Loucy (cell line): ENCODE results near the gene RET.

Experiments used
- H2AFZ ChIP-seq: fragments of 200-600 bp; sonication (generic); 2 replicates; pipeline ENCODE4 v1.6.0; 2016; ENCODE audit warnings: antibody characterized with exemption, mild to moderate bottlenecking, low read length, moderate library complexity
- H3F3A ChIP-seq: fragments of 200-600 bp; 2 replicates; pipeline ENCODE4 v1.6.0; 2016; ENCODE audit warnings: antibody characterized with exemption, low read depth, mild to moderate bottlenecking
- H3K27me3 ChIP-seq: fragments of 200-600 bp; sonication (generic); 2 replicates; pipeline ENCODE4 v1.6.1; 2014; ENCODE audit warnings: low read length, mild to moderate bottlenecking; ENCODE audit not compliant: insufficient read depth, poor library complexity, severe bottlenecking
- H3K36me3 ChIP-seq: fragments of 200-600 bp; sonication (generic); 2 replicates; pipeline ENCODE4 v1.6.1; 2016; ENCODE audit warnings: low read length; ENCODE audit not compliant: insufficient read depth
- H3K4me1 ChIP-seq: fragments of 200-600 bp; sonication (generic); 2 replicates; pipeline ENCODE4 v1.5.1; 2014; ENCODE audit warnings: low read length, mild to moderate bottlenecking; ENCODE audit not compliant: insufficient read depth, poor library complexity, severe bottlenecking
- H3K4me2 ChIP-seq: fragments of 200-600 bp; sonication (generic); 2 replicates; pipeline ENCODE4 v1.6.0; 2014; ENCODE audit warnings: antibody characterized with exemption, low read length, low read depth, mild to moderate bottlenecking; ENCODE audit not compliant: poor library complexity, severe bottlenecking
- H3K4me3 ChIP-seq: fragments of 200-600 bp; sonication (generic); 2 replicates; pipeline ENCODE4 v1.5.1; 2014; ENCODE audit warnings: low read length, mild to moderate bottlenecking, mixed read lengths; ENCODE audit not compliant: poor library complexity, severe bottlenecking
- H3K79me2 ChIP-seq: fragments of 200-600 bp; sonication (generic); 2 replicates; pipeline ENCODE4 v1.6.1; 2014; ENCODE audit warnings: low read length; ENCODE audit not compliant: insufficient read depth
- H3K9ac ChIP-seq: fragments of 200-600 bp; sonication (generic); 2 replicates; pipeline ENCODE4 v1.6.0; 2014; ENCODE audit warnings: mild to moderate bottlenecking, low read depth, low read length, moderate library complexity; ENCODE audit not compliant: poor library complexity, severe bottlenecking
- H3K9me2 ChIP-seq: fragments of 200-600 bp; sonication (generic); replicated peaks from 2 replicates; pipeline ENCODE4 v1.6.1; 2016; ENCODE audit warnings: low read depth, low read length, mixed read lengths
- H3K9me3 ChIP-seq: fragments of 200-600 bp; sonication (generic); 2 replicates; pipeline ENCODE4 v1.6.1; 2014; ENCODE audit warnings: mild to moderate bottlenecking, antibody characterized with exemption, low read length, low read depth; ENCODE audit not compliant: insufficient read depth
- H4K20me1 ChIP-seq: fragments of 200-600 bp; sonication (generic); 2 replicates; pipeline ENCODE4 v1.6.0; 2014; ENCODE audit warnings: antibody characterized with exemption, low read length, mild to moderate bottlenecking; ENCODE audit not compliant: insufficient read depth, poor library complexity, severe bottlenecking
- EZH2phosphoT487 ChIP-seq: fragments of 200-600 bp; IDR thresholded peaks from 2 replicates; pipeline ENCODE4 v1.6.1; 2018; ENCODE audit warnings: antibody characterized with exemption, mild to moderate bottlenecking, moderate library complexity, borderline replicate concordance
- TF ChIP-seq, protein P1 (sequence below): fragments of 200-600 bp; sonication (generic); conservative IDR thresholded peaks from 2 replicates; pipeline ENCODE4 v1.5.1; 2014; ENCODE audit warnings: mild to moderate bottlenecking, antibody characterized with exemption, low read length

Gene RET

GRCh38 chr10:43111921-43112607 is 35.2 kb downstream of the RET start:
- Histone ChIP-seq H3K79me2 (no peaks in the 10 kb centered on the region), H3F3A (no peaks in the 10 kb centered on the region), H3K27me3 (no peaks in the 10 kb centered on the region), H3K4me2 (no peak overlapping the region), H4K20me1 (no peaks in the 10 kb centered on the region), H3K36me3 (no peaks in the 10 kb centered on the region), H3K4me1 (no peaks in the 10 kb centered on the region), H2AFZ (no peak overlapping the region), H3K9me2 (no peaks in the 10 kb centered on the region), H3K9me3 (no peaks in the 10 kb centered on the region), H3K4me3 (no peak overlapping the region), H3K9ac (no peak overlapping the region)
- TF ChIP-seq, protein P1, sequence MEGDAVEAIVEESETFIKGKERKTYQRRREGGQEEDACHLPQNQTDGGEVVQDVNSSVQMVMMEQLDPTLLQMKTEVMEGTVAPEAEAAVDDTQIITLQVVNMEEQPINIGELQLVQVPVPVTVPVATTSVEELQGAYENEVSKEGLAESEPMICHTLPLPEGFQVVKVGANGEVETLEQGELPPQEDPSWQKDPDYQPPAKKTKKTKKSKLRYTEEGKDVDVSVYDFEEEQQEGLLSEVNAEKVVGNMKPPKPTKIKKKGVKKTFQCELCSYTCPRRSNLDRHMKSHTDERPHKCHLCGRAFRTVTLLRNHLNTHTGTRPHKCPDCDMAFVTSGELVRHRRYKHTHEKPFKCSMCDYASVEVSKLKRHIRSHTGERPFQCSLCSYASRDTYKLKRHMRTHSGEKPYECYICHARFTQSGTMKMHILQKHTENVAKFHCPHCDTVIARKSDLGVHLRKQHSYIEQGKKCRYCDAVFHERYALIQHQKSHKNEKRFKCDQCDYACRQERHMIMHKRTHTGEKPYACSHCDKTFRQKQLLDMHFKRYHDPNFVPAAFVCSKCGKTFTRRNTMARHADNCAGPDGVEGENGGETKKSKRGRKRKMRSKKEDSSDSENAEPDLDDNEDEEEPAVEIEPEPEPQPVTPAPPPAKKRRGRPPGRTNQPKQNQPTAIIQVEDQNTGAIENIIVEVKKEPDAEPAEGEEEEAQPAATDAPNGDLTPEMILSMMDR: no peak
- TF ChIP-seq EZH2phosphoT487: no peak

- Histone ChIP-seq H3K27me3 (no peaks in the 10 kb centered on the region), H3K9me2 (no peaks in the 10 kb centered on the region), H3K9me3 (no peaks in the 10 kb centered on the region), H3K4me2 (no peak overlapping the region), H3K9ac (no peak overlapping the region), H3K4me1 (no peaks in the 10 kb centered on the region), H3K79me2 (no peaks in the 10 kb centered on the region), H3K4me3 (no peak overlapping the region), H3K36me3 (no peaks in the 10 kb centered on the region), H3F3A (no peaks in the 10 kb centered on the region), H2AFZ (no peak overlapping the region), H4K20me1 (no peaks in the 10 kb centered on the region)
- TF ChIP-seq, protein P1: no peak
- no peak for TF ChIP-seq EZH2phosphoT487
Observed at GRCh38 chr10:43112608-43112961, 35.7 kb downstream of the RET start.

DNA sequence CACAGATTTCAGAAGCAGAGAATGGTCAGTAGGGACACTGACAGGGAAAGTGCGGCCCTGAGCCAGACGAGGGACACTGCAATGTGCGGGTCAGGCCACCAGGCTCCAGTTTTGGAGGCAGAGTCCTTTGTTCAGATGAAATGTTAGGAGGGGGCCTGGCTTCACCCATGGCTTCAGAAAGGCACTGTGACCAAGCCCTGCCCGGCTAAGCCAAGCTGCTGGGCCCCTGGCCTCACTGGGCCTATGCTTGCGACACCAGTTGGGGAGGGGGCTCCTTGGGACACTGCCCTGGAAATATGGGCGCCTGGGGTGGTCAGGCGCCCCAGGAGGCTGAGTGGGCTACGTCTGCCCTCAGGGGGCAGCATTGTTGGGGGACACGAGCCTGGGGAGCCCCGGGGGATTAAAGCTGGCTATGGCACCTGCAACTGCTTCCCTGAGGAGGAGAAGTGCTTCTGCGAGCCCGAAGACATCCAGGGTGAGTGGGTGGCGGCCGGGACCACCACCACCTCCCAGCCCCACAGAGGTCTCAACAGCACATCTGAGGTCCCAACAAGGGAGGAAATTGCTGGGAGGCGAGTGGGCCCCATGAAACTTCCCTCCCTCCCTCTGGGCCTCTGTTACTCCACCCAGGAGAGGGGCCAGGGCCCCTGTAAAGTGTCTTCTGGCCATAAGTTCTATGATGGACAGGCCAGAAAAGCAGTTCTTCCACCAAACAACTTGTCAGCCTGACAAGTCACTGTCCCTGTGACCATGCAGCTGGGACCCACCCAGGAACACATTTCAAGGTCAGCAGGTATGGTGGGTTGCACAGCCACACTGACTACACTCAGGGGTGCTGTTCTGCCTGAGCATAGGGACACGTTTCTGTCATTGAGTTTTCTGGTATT is 36.6 kb downstream of the RET start:
- TF ChIP-seq, protein P1: no peak; the same call in 1 of the 2 replicates
- TF ChIP-seq EZH2phosphoT487: no peak
- H3K9ac ChIP-seq: no peak overlapping the region
- H3K4me1 ChIP-seq: no peaks in the 10 kb centered on the region
- H3F3A ChIP-seq: no peaks in the 10 kb centered on the region
- H3K9me3 ChIP-seq: no peaks in the 10 kb centered on the region
- H2AFZ ChIP-seq: no peak overlapping the region
- H3K4me3 ChIP-seq: no peak overlapping the region
- H3K27me3 ChIP-seq: no peaks in the 10 kb centered on the region
- no peaks in the 10 kb centered on the region for H3K36me3 ChIP-seq
- no peaks in the 10 kb centered on the region for H4K20me1 ChIP-seq
- H3K79me2 ChIP-seq: no peaks in the 10 kb centered on the region
- H3K9me2 ChIP-seq: no peaks in the 10 kb centered on the region
- H3K4me2 ChIP-seq: no peak overlapping the region
